GM12873 (cell line): Measurements from ENCODE around the gene KRT6B.

Experiments used
- CTCF ChIP-seq: IDR thresholded peaks from 2 replicates; pipeline ENCODE4 v1.5.1; 2012; ENCODE audit warnings: low read depth, mild to moderate bottlenecking, moderate library complexity, low read length, control low read depth; ENCODE audit not compliant: insufficient read depth; ENCODE audit errors: missing control alignments

Gene KRT6B

DNA sequence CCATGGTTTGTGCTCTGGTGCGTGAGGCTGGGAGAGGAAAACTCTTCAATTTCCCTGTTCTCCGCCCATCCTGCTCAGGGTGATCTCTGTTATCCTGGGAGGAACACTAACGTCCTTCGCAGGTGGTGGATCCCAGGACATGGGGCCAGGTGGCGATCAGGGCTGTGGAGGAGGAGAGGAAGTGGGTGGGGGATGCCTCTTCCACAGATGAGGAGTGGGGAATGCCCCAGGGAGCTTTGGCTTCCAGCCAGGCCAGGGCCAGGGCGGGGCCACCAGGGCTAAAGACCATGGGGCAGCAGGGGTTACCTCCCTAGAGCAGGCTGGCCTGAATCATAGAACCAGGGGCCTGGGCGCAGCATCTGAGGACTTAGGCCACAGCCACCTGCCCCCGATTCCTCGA, 14.4 kb downstream of the KRT6B start:
- TF ChIP-seq CTCF = no peak

- TF ChIP-seq CTCF = no peak
Observed at GRCh38 chr12:52436828-52437474, 15.0 kb downstream of the KRT6B start.

GRCh38 chr12:52436000-52436827, 15.7 kb downstream of the KRT6B start:
- no peak for TF ChIP-seq CTCF

- TF ChIP-seq CTCF = no peak
Observed at GRCh38 chr12:52435659-52435999, 16.3 kb downstream of the KRT6B start.

- TF ChIP-seq CTCF = no peak
Observed at GRCh38 chr12:52434760-52435530, 17.0 kb downstream of the KRT6B start.

GRCh38 chr12:52434081-52434733, 17.7 kb downstream of the KRT6B start, which contains the start of gene KRT75:
TSS of gene KRT75 (minus strand) at chr12:52434371. CDS start at chr12:52434304, 67 bp downstream.
- no peak for TF ChIP-seq CTCF
